Measurements from ENCODE around the gene CCDC77. TPM values are rescaled to one million over a fixed set of nuclear protein-coding genes. Genes with fewer than 3 reads are reported as not detected.

Gene CCDC77
- total and polyA plus RNA-seq, 3 donors from 2014 or later = 19.5 to 37.0 (median 21.3) TPM

DNA sequence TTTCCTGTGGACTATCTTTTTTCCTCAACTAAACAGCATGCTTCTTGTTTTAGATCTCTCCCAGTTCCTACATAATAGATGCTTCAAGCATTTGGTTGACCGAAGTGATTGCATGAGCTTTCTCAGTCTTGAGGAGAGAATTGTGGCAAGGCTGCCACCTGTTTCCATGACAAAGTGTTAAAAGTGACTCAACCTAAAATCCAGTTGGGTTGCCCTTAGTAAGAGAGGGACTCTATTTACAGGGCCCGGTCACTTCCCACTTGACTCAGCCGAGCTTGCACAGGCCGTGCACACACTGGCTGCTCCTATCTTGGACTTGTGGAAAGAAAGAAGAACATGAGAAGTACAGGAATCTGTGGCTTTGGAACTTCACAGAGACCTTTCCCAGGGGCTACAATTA is 56.2 kb downstream of the CCDC77 start:
- TF ChIP-seq, protein P1, sequence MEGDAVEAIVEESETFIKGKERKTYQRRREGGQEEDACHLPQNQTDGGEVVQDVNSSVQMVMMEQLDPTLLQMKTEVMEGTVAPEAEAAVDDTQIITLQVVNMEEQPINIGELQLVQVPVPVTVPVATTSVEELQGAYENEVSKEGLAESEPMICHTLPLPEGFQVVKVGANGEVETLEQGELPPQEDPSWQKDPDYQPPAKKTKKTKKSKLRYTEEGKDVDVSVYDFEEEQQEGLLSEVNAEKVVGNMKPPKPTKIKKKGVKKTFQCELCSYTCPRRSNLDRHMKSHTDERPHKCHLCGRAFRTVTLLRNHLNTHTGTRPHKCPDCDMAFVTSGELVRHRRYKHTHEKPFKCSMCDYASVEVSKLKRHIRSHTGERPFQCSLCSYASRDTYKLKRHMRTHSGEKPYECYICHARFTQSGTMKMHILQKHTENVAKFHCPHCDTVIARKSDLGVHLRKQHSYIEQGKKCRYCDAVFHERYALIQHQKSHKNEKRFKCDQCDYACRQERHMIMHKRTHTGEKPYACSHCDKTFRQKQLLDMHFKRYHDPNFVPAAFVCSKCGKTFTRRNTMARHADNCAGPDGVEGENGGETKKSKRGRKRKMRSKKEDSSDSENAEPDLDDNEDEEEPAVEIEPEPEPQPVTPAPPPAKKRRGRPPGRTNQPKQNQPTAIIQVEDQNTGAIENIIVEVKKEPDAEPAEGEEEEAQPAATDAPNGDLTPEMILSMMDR (IDR thresholded peaks at IDR 0.05) = no peak
- TF ChIP-seq POLR2A (IDR thresholded peaks at IDR 0.05) = no peak
- no peaks in the 10 kb centered on the region for H3K4me1 ChIP-seq
- intact Hi-C loops (cut with DNase I; ENCODE audit: low total_unique reads) = no loop called here
- H3K9me3 ChIP-seq = no peaks in the 10 kb centered on the region
- H3K27me3 ChIP-seq = no peaks in the 10 kb centered on the region
- DNase-seq = no peak
- no peak overlapping the region for H3K4me3 ChIP-seq
- no peaks in the 10 kb centered on the region for H3K36me3 ChIP-seq (ENCODE audit: low read depth, missing control alignments)
- H3K27ac ChIP-seq = no peak overlapping the region
- 90 to 91% methylated on average over 4 of the region's 4 CpGs for WGBS, 2 donors

DNA sequence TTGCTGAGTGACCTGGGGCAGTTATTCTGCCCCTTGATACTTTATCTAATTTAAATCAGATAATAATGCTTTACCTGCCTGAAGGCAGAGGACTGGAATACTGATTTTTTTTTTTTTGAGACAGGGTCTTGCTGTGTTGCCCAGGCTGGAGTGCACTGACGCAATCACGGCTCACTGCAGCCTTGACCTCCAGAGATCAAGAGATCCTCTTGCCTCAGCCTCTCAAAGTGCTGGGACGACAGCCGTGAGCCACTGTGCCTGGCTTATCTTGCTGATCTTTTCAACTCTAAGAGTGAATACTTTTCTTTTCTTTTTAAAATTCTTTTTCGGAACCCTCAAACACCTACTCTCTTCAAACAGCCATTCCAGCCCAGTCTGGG is 57.6 kb downstream of the CCDC77 start:
- no peak overlapping the region for H3K27ac ChIP-seq
- H3K36me3 ChIP-seq (ENCODE audit: low read depth, missing control alignments) = no peaks in the 10 kb centered on the region
- no peaks in the 10 kb centered on the region for H3K27me3 ChIP-seq
- H3K4me1 ChIP-seq = no peaks in the 10 kb centered on the region
- TF ChIP-seq POLR2A (IDR thresholded peaks at IDR 0.05) = no peak
- TF ChIP-seq, protein P1 (IDR thresholded peaks at IDR 0.05) = no peak
- peak overlapping the region; percentile 41 to 54 for H3K4me3 ChIP-seq
- DNase-seq = no peak
- 25 to 33% methylated on average over 5 of the region's 5 CpGs for WGBS, 2 donors
- intact Hi-C loops (cut with DNase I; ENCODE audit: low total_unique reads) = no loop called here
- no peaks in the 10 kb centered on the region for H3K9me3 ChIP-seq

DNA sequence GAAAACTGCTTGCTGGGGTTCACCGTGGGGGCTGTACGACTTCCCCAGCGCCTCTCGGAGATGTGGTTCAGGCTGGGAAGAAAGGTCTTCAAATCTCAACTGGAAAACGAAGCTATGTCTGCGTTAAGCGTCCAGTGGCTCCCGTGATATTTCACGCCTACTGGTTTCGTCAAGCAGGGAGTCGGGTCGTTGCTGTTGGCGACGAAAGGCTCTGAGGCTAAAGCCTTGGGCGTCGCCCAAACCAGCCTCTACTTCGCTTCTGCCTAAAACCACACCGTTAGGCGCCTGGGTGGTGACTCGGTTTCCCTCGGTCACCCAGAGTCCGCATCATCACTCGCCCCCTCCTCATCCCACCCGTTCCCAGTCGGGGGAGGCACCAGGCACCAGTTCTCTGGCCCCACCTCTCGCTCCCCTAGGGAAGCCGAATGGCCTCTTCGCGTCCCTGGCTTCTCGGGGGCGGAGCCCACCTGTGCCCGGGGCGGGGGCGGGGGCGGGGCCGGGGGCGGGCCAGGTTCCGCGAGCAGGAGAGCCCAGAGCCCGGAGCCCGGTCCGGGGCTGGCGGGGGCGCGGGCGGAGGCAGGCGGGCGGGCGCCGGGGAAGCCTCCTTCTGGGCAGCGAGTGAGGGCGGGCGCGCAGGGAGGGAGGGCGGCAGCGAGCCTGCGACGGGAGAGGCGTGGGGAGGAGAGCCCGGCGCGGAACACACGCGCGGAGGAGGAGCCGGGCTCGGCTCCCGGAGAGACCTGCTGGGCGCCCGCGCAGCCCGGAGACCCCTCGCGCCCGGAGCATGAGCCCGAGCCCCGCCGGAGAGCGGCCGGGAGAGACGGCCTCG is 58.2 kb downstream of the CCDC77 start, which contains the start of gene B4GALNT3:
Gene B4GALNT3 (plus strand): TSS at position 510 of the 829 bp plus-strand sequence. CDS start 438 bp downstream, outside the sequence.
- H3K4me3 ChIP-seq = peak within 1 kb of the TSS; percentile 41 to 55
- no peaks in the 10 kb centered on the region for H3K4me1 ChIP-seq
- WGBS, 2 donors = 2 to 11% methylated on average over 14 to 79 of the region's 82 CpGs
- peak; percentile 62 for DNase-seq
- H3K9me3 ChIP-seq = no peaks in the 10 kb centered on the region
- intact Hi-C loops (cut with DNase I; ENCODE audit: low total_unique reads) = no loop called here
- no peak within 1 kb of the TSS for H3K27ac ChIP-seq
- no peaks in the 10 kb centered on the region for H3K27me3 ChIP-seq
- H3K36me3 ChIP-seq (ENCODE audit: low read depth, missing control alignments) = no peaks in the 10 kb centered on the region
- TF ChIP-seq POLR2A (IDR thresholded peaks at IDR 0.05) = no peak
- TF ChIP-seq, protein P1 (IDR thresholded peaks at IDR 0.05) = no peak

DNA sequence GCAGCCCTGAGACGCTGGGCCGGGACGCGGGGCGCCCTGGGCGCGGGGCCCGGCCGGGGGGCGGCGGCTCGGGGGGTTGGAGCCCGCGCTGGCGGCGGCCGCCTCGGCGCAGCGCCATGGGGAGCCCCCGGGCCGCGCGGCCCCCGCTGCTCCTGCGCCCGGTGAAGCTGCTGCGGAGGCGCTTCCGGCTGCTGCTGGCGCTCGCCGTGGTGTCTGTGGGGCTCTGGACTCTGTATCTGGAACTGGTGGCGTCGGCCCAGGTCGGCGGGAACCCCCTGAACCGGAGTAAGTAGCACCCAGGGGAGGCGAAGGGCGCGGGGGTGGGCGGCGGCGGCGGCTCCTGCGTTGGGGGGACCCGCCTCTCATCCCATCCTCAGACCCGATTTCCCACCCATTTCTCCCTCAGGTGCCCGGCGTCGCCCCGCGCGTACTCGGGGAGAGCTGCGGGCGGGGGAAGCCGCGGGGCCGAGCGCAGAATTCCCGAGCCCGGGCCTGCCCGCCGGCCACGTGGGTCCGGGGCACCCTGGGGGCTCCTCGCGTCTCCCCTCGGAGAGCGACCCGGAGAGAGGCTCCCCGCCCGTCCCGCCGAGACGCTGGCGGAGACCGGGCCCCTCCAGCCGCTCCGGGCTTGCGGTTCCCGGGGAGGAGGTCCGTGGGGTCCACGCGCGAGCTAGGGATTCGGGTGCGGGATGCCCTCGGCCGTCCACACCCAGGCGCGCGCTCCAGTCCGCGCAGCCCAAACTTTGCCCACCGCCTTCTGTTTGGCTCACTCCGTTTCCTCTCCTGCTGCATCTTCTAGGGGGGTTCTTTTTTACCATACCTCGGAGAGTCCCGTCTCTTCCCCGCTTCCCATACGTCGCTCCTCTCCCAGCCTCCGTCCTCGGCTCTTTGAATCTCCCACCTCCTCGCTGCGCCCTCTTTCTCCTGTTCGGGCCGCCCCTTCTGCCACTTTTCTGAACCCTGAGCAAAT is 59.1 kb downstream of the CCDC77 start:
- Histone ChIP-seq H3K27ac (no peak overlapping the region), H3K4me1 (no peaks in the 10 kb centered on the region), H3K27me3 (no peaks in the 10 kb centered on the region), H3K4me3 (peak overlapping the region; percentile 41 to 55), H3K36me3 (ENCODE audit: low read depth, missing control alignments) (no peaks in the 10 kb centered on the region), H3K9me3 (no peaks in the 10 kb centered on the region)
- peak; percentile 43 for DNase-seq
- TF ChIP-seq, protein P1 (IDR thresholded peaks at IDR 0.05) = no peak
- no peak for TF ChIP-seq POLR2A (IDR thresholded peaks at IDR 0.05)
- intact Hi-C loops (cut with DNase I; ENCODE audit: low total_unique reads) = no loop called here
- WGBS, 2 donors = 9 to 12% methylated on average over 32 to 77 of the region's 109 CpGs
